HCT116 (cell line): ENCODE data around the gene GRIK4. TPM values are rescaled to one million over a fixed set of nuclear protein-coding genes. Genes with fewer than 3 reads are reported as not detected.

Source experiments
- ATAC-seq: fragments of 200-7000 bp; cut with Tn5 transposase; 2 replicates; pipeline ENCODE4 v1.9.1; 2020; ENCODE audit warnings: mild to moderate bottlenecking, moderate library complexity
- BruUV-seq: library from RNA; stranded (reverse); fragments of 400-500 nt; replicated peaks from 2 replicates; lab custom pipeline; 2021; lab: Mats Ljungman, UMichigan
- CTCF ChIA-PET: fragments of 300-600 bp; sonication (Branson Sonifier 250); formaldehyde crosslinking; loops from one replicate; lab custom pipeline; 2021; ENCODE audit warnings: antibody characterized with exemption; lab: Charles Lee
- POLR2A ChIA-PET: fragments of 300-600, 350-600 bp; sonication (Branson Sonifier 250); formaldehyde crosslinking; loops from one replicate; lab custom pipeline; 2021; ENCODE audit warnings: antibody characterized with exemption; lab: Charles Lee
- RAD21 ChIA-PET, 2 experiments: fragments of 300-600 bp; sonication (Branson Sonifier 250); formaldehyde crosslinking; loops; one replicate each; lab custom pipeline; 2023; ENCODE audit warnings: low total read pairs in 2 of 2; ENCODE audit not compliant: uncharacterized antibody in 2 of 2, unreplicated experiment in 2 of 2, low non-redundant PET in 1 of 2; lab: Charles Lee
- DNase-seq: peaks from one replicate; pipeline ENCODE4 v3.0.0-alpha.2; 2010; ENCODE audit warnings: low read depth, low spot score
- H2AFZ ChIP-seq: fragments of 200-600 bp; shearing (Covaris generic), sonication (generic); 2 replicates; pipeline ENCODE4 v1.6.1; 2017; ENCODE audit warnings: low read depth, mixed run types, mixed read lengths, antibody characterized with exemption, low read length; ENCODE audit not compliant: poor library complexity, severe bottlenecking
- H3K27ac ChIP-seq: 2 replicates; pipeline ENCODE4 v1.5.1; 2012; ENCODE audit warnings: low read depth, low read length
- H3K27me3 ChIP-seq: fragments of 200-600 bp; sonication (generic); 2 replicates; pipeline ENCODE4 v1.6.1; 2016; ENCODE audit warnings: mixed run types, low read length, mixed read lengths; ENCODE audit not compliant: insufficient read depth
- H3K36me3 ChIP-seq, 2 experiments: fragments of 200-500 bp in 1 of 2; fragments of 200-600 bp in 1 of 2; sonication (Bioruptor generic) in 1 of 2; sonication (generic) in 1 of 2; 2 replicates each; pipeline versions ENCODE4 v1.5.1 to v1.6.1; 2014 to 2016; ENCODE audit warnings: low read length in 2 of 2, inconsistent platforms in 1 of 2, mixed read lengths in 1 of 2, mixed run types in 1 of 2; ENCODE audit not compliant: insufficient read depth in 2 of 2, control insufficient read depth in 1 of 2
- H3K4me1 ChIP-seq, 2 experiments: fragments of 200-600 bp in 1 of 2; sonication (generic) in 1 of 2; 2 replicates each; pipeline versions ENCODE4 v1.5.1 to v1.6.1; 2012 to 2017; ENCODE audit warnings: low read length in 2 of 2, inconsistent platforms in 1 of 2, mild to moderate bottlenecking in 1 of 2, mixed read lengths in 1 of 2, mixed run types in 1 of 2, moderate library complexity in 1 of 2; ENCODE audit not compliant: insufficient read depth in 2 of 2, control insufficient read depth in 1 of 2
- H3K4me2 ChIP-seq: fragments of 200-600 bp; sonication (generic); 2 replicates; pipeline ENCODE4 v1.6.1; 2017; ENCODE audit warnings: mixed run types, low read length, mixed read lengths
- H3K4me3 ChIP-seq, 2 experiments: fragments of 200-600 bp in 1 of 2; sonication (generic) in 1 of 2; replicated peaks in 1 of 2; 2 replicates each; pipeline ENCODE4 v1.5.1; 2011 to 2016; ENCODE audit warnings: low read length in 2 of 2, control low read depth in 1 of 2, low read depth in 1 of 2, mild to moderate bottlenecking in 1 of 2, mixed read lengths in 1 of 2, mixed run types in 1 of 2
- H3K79me2 ChIP-seq: fragments of 200-600 bp; sonication (generic); 2 replicates; pipeline ENCODE4 v1.6.1; 2017; ENCODE audit warnings: mild to moderate bottlenecking, mixed run types, low read length, moderate library complexity, mixed read lengths; ENCODE audit not compliant: insufficient read depth
- H3K9ac ChIP-seq: fragments of 200-600 bp; sonication (generic); 2 replicates; pipeline ENCODE4 v1.6.1; 2016; ENCODE audit warnings: low read length, mixed read lengths
- H3K9me2 ChIP-seq: fragments of 200-600 bp; sonication (generic), shearing (Covaris generic); 2 replicates; pipeline ENCODE4 v1.6.1; 2017; ENCODE audit warnings: mixed run types, mild to moderate bottlenecking, moderate library complexity; ENCODE audit not compliant: insufficient read depth
- H3K9me3 ChIP-seq, 2 experiments: fragments of 200-500 bp in 1 of 2; fragments of 200-600 bp in 1 of 2; sonication (Bioruptor generic) in 1 of 2; sonication (generic) in 1 of 2; 2 replicates each; pipeline ENCODE4 v1.6.1; 2014 to 2017; ENCODE audit warnings: low read length in 2 of 2, mixed read lengths in 2 of 2, inconsistent platforms in 1 of 2, low read depth in 1 of 2, mild to moderate bottlenecking in 1 of 2, mixed run types in 1 of 2, moderate library complexity in 1 of 2; ENCODE audit not compliant: control insufficient read depth in 1 of 2, insufficient read depth in 1 of 2
- H4K20me1 ChIP-seq: fragments of 200-600 bp; sonication (generic), shearing (Covaris generic); 2 replicates; pipeline ENCODE4 v1.6.1; 2017; ENCODE audit warnings: mixed run types, mild to moderate bottlenecking, moderate library complexity; ENCODE audit not compliant: insufficient read depth
- CBX3 ChIP-seq: IDR thresholded peaks from 2 replicates; pipeline ENCODE4 v1.6.1; 2012; ENCODE audit warnings: low read depth
- CTCF ChIP-seq, 3 experiments: fragments of 200-600 bp in 1 of 3; sonication (generic) in 1 of 3; IDR thresholded peaks in 2 of 3; conservative IDR thresholded peaks in 1 of 3; 2 replicates each; pipeline ENCODE4 v1.5.1; 2012 to 2017; ENCODE audit warnings: low read depth in 2 of 3, low read length in 2 of 3, antibody characterized with exemption in 1 of 3, borderline replicate concordance in 1 of 3, control low read depth in 1 of 3, mild to moderate bottlenecking in 1 of 3, mixed read lengths in 1 of 3, mixed run types in 1 of 3, moderate library complexity in 1 of 3; ENCODE audit not compliant: insufficient read depth in 1 of 3
- EGR1 ChIP-seq: IDR thresholded peaks from 2 replicates; pipeline ENCODE4 v1.6.1; 2012; ENCODE audit warnings: low read depth
- ELF1 ChIP-seq: IDR thresholded peaks from 2 replicates; pipeline ENCODE4 v1.6.1; 2012; ENCODE audit warnings: low read depth, borderline replicate concordance
- EZH2 ChIP-seq: fragments of 200-600 bp; sonication (generic); IDR thresholded peaks from 2 replicates; pipeline ENCODE4 v1.6.1; 2017; ENCODE audit warnings: antibody characterized with exemption, mixed run types
- EZH2phosphoT487 ChIP-seq: fragments of 200-600 bp; IDR thresholded peaks from 2 replicates; pipeline ENCODE4 v1.6.1; 2018; ENCODE audit warnings: antibody characterized with exemption, borderline replicate concordance
- FOSL1 ChIP-seq: IDR thresholded peaks from 2 replicates; pipeline ENCODE4 v1.6.1; 2012; ENCODE audit warnings: low read depth
- JUND ChIP-seq: IDR thresholded peaks from 2 replicates; pipeline ENCODE4 v1.6.1; 2012
- MAX ChIP-seq: IDR thresholded peaks from 2 replicates; pipeline ENCODE4 v1.6.1; 2012
- POLR2A ChIP-seq: IDR thresholded peaks from 2 replicates; pipeline ENCODE4 v1.7.0; 2011; ENCODE audit warnings: borderline replicate concordance; ENCODE audit not compliant: insufficient read depth, insufficient read length; ENCODE audit errors: extremely low read depth
- POLR2AphosphoS5 ChIP-seq: IDR thresholded peaks from 2 replicates; pipeline ENCODE4 v1.6.1; 2011; ENCODE audit warnings: mild to moderate bottlenecking, low read depth, low read length, moderate library complexity
- RAD21 ChIP-seq: IDR thresholded peaks from 2 replicates; pipeline ENCODE4 v1.6.1; 2012; ENCODE audit warnings: low read depth, mild to moderate bottlenecking
- REST ChIP-seq: IDR thresholded peaks from 2 replicates; pipeline ENCODE4 v1.6.1; 2012; ENCODE audit warnings: low read depth
- SIN3A ChIP-seq: IDR thresholded peaks from 2 replicates; pipeline ENCODE4 v1.6.1; 2012; ENCODE audit warnings: low read depth
- SP1 ChIP-seq: IDR thresholded peaks from 2 replicates; pipeline ENCODE4 v1.6.1; 2012; ENCODE audit warnings: low read depth
- SRF ChIP-seq: IDR thresholded peaks from 2 replicates; pipeline ENCODE4 v1.6.1; 2012; ENCODE audit warnings: low read depth
- TCF7L2 ChIP-seq: IDR thresholded peaks from 2 replicates; pipeline ENCODE4 v1.7.0; 2011; ENCODE audit warnings: borderline replicate concordance, inconsistent platforms; ENCODE audit not compliant: insufficient read depth, insufficient read length; ENCODE audit errors: extremely low read depth
- YY1 ChIP-seq: IDR thresholded peaks from 2 replicates; pipeline ENCODE4 v1.6.1; 2011; ENCODE audit warnings: low read length, low read depth, moderate library complexity, mild to moderate bottlenecking; ENCODE audit not compliant: insufficient replicate concordance; ENCODE audit errors: extremely low read depth
- ZBTB33 ChIP-seq: IDR thresholded peaks from 2 replicates; pipeline ENCODE4 v1.6.1; 2011; ENCODE audit warnings: mild to moderate bottlenecking, low read length, moderate library complexity; ENCODE audit not compliant: insufficient replicate concordance; ENCODE audit errors: extremely low read depth
- ZFX ChIP-seq: fragments of 450-650 bp; IDR thresholded peaks from 2 replicates; pipeline ENCODE4 v1.6.1; 2017
- ZNF274 ChIP-seq: fragments of 200-500 bp; sonication (Bioruptor generic); IDR thresholded peaks from 2 replicates; pipeline ENCODE4 v1.6.1; 2014; ENCODE audit warnings: mild to moderate bottlenecking, low read depth, low read length, inconsistent platforms
- intact Hi-C: fragments of 100-400 bp; cut with micrococcal nuclease; formaldehyde crosslinking; loops from 2 replicates; pipeline ENCODE4 v1.10.0; 2022
- total RNA-seq: library from RNA; stranded (reverse); gene quantifications from one replicate; pipeline ENCODE4 v1.2.1, GENCODE V29; 2021; ENCODE audit not compliant: unreplicated experiment
- TF ChIP-seq, protein P1 (sequence below): IDR thresholded peaks from 2 replicates; pipeline ENCODE4 v1.6.1; 2012

GRIK4 gene
- total RNA-seq, 1 experiment from 2014 or later, result 0.52 TPM

DNA sequence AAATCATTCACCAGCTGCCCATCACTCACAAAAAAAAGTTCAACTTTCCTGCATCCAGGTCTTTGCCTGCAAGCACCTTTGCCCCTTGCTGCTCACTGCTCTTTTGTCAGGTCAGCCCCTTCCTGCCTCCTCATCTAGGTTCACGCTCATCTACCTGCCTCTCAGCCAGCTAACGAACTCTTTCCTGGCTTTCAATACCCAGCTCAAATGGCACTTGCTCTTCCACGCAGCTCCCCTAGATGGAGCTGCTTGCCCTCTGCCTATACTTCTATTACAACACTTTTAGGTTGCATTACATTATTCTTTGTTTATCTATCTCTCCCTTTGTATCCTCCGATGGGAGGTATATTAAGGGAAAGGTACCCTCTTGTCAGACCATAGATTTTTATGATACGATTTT is 433.5 kb downstream of the GRIK4 start:
- Histone ChIP-seq H3K79me2 (no peaks in the 10 kb centered on the region), H3K36me3 (no peaks in the 10 kb centered on the region), H3K4me2 (no peak overlapping the region), H3K9me3 (peaks cover 4 to 14% of the 10 kb centered on the region in 2 experiments; a peak in 2 of 4 replicates), H4K20me1 (no peaks in the 10 kb centered on the region), H3K4me1 (no peaks in the 10 kb centered on the region), H3K27me3 (peaks cover 8% of the 10 kb centered on the region; the same call in 1 of the 2 replicates), H3K9ac (no peak overlapping the region), H3K4me3 (no peak overlapping the region), H3K9me2 (no peaks in the 10 kb centered on the region), H3K27ac (no peak overlapping the region), H2AFZ (no peak overlapping the region)
- ATAC-seq (no peak; the same call in 1 of the 2 replicates), DNase-seq (no peak)
- ChIA-PET CTCF (interaction anchor here (1.4 kb wide), 1 partner anchor 250 kb away, joined by 5 read pairs; no protein-coding TSS in a partner anchor), POLR2A (no interaction called here), RAD21 (no interaction called here)
- BruUV-seq, result no TSS peak
- intact Hi-C loops, result no loop called here
- TF ChIP-seq SRF, result no peak
- TF ChIP-seq CBX3, result peak; percentile 69
- TF ChIP-seq RAD21, result peak; percentile 44
- no peak for TF ChIP-seq EZH2phosphoT487
- TF ChIP-seq ELF1, result no peak
- TF ChIP-seq JUND, result no peak
- no peak for TF ChIP-seq TCF7L2
- TF ChIP-seq EGR1, result no peak
- TF ChIP-seq ZNF274, result no peak
- TF ChIP-seq FOSL1, result no peak
- no peak for TF ChIP-seq YY1
- no peak for TF ChIP-seq SIN3A
- no peak for TF ChIP-seq SP1
- TF ChIP-seq POLR2A, result no peak
- TF ChIP-seq, protein P1, sequence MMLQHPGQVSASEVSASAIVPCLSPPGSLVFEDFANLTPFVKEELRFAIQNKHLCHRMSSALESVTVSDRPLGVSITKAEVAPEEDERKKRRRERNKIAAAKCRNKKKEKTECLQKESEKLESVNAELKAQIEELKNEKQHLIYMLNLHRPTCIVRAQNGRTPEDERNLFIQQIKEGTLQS, result no peak
- no peak for TF ChIP-seq REST
- TF ChIP-seq CTCF (IDR thresholded peaks at IDR 0.05 in 2 of 3, conservative IDR thresholded peaks at IDR 0.05 in 1 of 3; ENCODE audit: borderline replicate concordance in 1 of 3, insufficient read depth in 1 of 3, low read depth in 2 of 3, low read length in 2 of 3), result peak; percentile 24 to 73 (median 64); a peak in 5 of 6 replicates
- TF ChIP-seq MAX, result no peak
- TF ChIP-seq EZH2, result no peak
- TF ChIP-seq ZBTB33, result no peak
- TF ChIP-seq POLR2AphosphoS5, result no peak
- no peak for TF ChIP-seq ZFX
